Epithelial cell of proximal tubule (primary cell): ENCODE data around the gene MAGI2. TPM values are rescaled to one million over a fixed set of nuclear protein-coding genes. Genes with fewer than 3 reads are reported as not detected.

Source experiments
- DNase-seq: peaks from one replicate; pipeline ENCODE4 v3.0.0-alpha.2; 2011; ENCODE audit warnings: low read depth
- H3K4me3 ChIP-seq: 2 replicates; pipeline ENCODE4 v1.5.1; 2011; ENCODE audit warnings: low read depth, mild to moderate bottlenecking, low read length
- CTCF ChIP-seq: conservative IDR thresholded peaks from 2 replicates; pipeline ENCODE4 v1.5.1; 2012; ENCODE audit warnings: low read depth, mild to moderate bottlenecking, low read length
- total RNA-seq: library from RNA; depleted of rRNA; stranded (reverse); fragments of >200 nt; gene quantifications from 2 replicates; pipeline ENCODE4 v1.2.3, GENCODE V29; 2015

Gene MAGI2
- total RNA-seq, 1 donor from 2014 or later, result 0.92 TPM

GRCh38 chr7:78121888-78122287 lies 1331.6 kb downstream of the MAGI2 start:
- no peak for DNase-seq
- H3K4me3 ChIP-seq, result no peak overlapping the region
- TF ChIP-seq CTCF, result no peak

GRCh38 chr7:78118470-78118869 lies 1335.0 kb downstream of the MAGI2 start:
- TF ChIP-seq CTCF, result no peak
- no peak overlapping the region for H3K4me3 ChIP-seq
- no peak for DNase-seq

- no peak overlapping the region for H3K4me3 ChIP-seq
- TF ChIP-seq CTCF, result no peak
- no peak for DNase-seq
These were observed 1337.6 kb downstream of the MAGI2 start for GRCh38 chr7:78115876-78116275.

GRCh38 chr7:78114993-78115392 lies 1338.5 kb downstream of the MAGI2 start:
- DNase-seq, result no peak
- TF ChIP-seq CTCF, result no peak

GRCh38 chr7:78112488-78112887 lies 1341.0 kb downstream of the MAGI2 start:
- no peak for TF ChIP-seq CTCF
- no peak overlapping the region for H3K4me3 ChIP-seq
- no peak for DNase-seq

More at GRCh38 chr7:78114993-78115392, 1338.5 kb downstream of the MAGI2 start:
- H3K4me3 ChIP-seq, result no peak overlapping the region

- no peak overlapping the region for H3K4me3 ChIP-seq
- TF ChIP-seq CTCF, result no peak
- no peak for DNase-seq
These were observed 1342.1 kb downstream of the MAGI2 start for GRCh38 chr7:78111386-78111785.

- DNase-seq, result no peak
- TF ChIP-seq CTCF, result no peak
- no peak overlapping the region for H3K4me3 ChIP-seq
These were observed 1350.0 kb downstream of the MAGI2 start for GRCh38 chr7:78103475-78103874.
